ENCODE measurements around the gene HAL. TPM values are rescaled to one million over a fixed set of nuclear protein-coding genes. Genes with fewer than 3 reads are reported as not detected.

HAL gene
- total RNA-seq, 1 donor from 2014 or later, result 0.74 TPM

DNA sequence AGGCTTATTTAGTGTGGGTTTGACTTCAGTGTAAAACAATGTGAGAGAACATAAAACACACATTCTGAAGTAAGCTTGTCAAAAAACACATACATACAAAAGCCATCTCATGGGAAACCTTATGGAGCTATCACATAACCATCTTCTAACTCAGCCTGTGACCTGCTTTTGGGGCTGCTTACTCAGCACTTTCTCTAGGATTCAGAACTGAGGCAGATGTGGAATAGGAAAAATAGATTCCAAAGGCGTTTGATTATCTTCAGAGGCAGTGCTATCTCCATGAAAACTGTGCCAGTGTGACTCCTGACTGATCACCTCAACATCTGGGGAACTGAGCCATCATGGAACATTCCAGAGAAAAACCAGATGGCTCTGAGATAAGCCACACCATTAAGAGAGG, 13.5 kb downstream of the HAL start:
- intact Hi-C loops (cut with DNase I), result no loop called here
- no peak for DNase-seq (ENCODE audit: extremely low spot score in 2 of 2)
- H3K27ac ChIP-seq, result no peak overlapping the region
- H3K4me1 ChIP-seq, result no peaks in the 10 kb centered on the region
- H3K36me3 ChIP-seq, result no peaks in the 10 kb centered on the region
- H3K27me3 ChIP-seq, result no peaks in the 10 kb centered on the region
- H3K4me3 ChIP-seq, result no peak overlapping the region
- no peaks in the 10 kb centered on the region for H3K9me3 ChIP-seq
- TF ChIP-seq POLR2A (IDR thresholded peaks at IDR 0.05) (no peak), CTCF (IDR thresholded peaks at IDR 0.05) (no peak), POLR2AphosphoS5 (IDR thresholded peaks at IDR 0.05; ENCODE audit: insufficient read depth in 1 of 2, low read depth in 1 of 2) (no peak)

DNA sequence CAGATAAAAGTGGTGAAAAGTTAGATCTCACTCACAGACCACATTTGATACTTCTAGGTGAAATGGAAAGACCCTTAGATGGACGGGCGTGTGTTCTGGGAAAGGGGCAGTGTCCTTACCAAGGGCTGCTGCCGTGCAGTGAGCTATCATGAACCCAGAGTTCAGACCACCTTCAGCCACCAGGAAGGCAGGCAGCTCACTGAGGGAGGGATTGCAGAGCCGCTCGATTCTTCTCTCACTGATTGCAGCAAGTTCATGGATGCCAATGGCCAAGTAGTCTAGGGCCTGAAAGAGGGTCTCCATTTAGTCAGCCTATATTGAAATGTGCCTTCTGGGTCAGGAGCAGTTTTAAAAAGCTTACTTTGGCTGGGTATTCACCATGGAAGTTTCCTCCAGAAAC, 15.7 kb downstream of the HAL start:
- Histone ChIP-seq H3K27ac (no peak overlapping the region), H3K9me3 (no peaks in the 10 kb centered on the region), H3K4me1 (no peaks in the 10 kb centered on the region), H3K4me3 (no peak overlapping the region), H3K36me3 (no peaks in the 10 kb centered on the region), H3K27me3 (no peaks in the 10 kb centered on the region)
- peak in 1 of 2 donors; percentile 52 for DNase-seq (ENCODE audit: extremely low spot score in 2 of 2)
- TF ChIP-seq POLR2AphosphoS5 (IDR thresholded peaks at IDR 0.05; ENCODE audit: insufficient read depth in 1 of 2, low read depth in 1 of 2), result no peak
- no peak for TF ChIP-seq POLR2A (IDR thresholded peaks at IDR 0.05)
- no peak for TF ChIP-seq CTCF (IDR thresholded peaks at IDR 0.05)
- intact Hi-C loops (cut with DNase I), result no loop called here

DNA sequence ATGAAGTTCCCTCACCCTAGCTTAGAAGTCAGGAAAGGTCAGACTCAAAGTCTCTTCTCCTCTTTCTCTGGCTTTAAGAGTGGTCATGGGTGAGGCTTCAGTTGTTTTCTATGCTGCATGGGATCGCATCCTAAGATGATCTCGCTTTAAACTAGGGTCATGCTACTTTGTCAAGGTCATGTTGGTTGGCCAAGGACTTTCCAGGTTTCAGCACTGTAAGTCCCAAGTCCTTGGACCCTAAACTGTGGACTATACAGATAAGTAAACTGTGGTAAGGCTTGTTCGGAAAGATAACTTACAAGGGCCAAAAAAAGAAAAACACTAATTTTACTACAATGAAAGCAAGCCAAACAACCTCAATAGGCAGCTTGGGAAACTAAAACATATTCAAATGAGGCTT, 17.4 kb downstream of the HAL start:
- intact Hi-C loops (cut with DNase I), result no loop called here
- Histone ChIP-seq H3K9me3 (no peaks in the 10 kb centered on the region), H3K36me3 (no peaks in the 10 kb centered on the region), H3K27ac (no peak overlapping the region), H3K4me3 (no peak overlapping the region), H3K4me1 (no peaks in the 10 kb centered on the region), H3K27me3 (no peaks in the 10 kb centered on the region)
- no peak for DNase-seq (ENCODE audit: extremely low spot score in 2 of 2)
- TF ChIP-seq CTCF (IDR thresholded peaks at IDR 0.05) (no peak), POLR2A (IDR thresholded peaks at IDR 0.05) (no peak), POLR2AphosphoS5 (IDR thresholded peaks at IDR 0.05; ENCODE audit: insufficient read depth in 1 of 2, low read depth in 1 of 2) (no peak)

DNA sequence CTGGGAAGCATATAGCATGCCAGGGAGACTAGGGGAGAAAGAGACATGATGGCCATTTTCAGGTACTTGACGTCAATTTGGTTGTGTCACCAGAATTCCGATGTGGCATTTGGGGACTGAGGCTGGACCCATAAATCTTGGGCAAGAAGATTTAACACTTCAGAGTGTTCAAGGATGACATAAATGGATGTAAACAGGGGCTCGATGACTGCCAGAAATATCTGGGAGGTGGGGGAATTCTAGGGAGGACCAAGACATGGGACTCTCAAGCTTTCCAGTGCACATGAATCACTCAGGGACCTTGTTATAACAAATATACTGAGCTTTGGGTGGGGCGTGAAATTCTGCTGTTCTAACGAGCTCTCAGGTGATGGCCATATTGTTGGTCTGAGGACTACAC, 17.8 kb downstream of the HAL start:
- no peak overlapping the region for H3K4me3 ChIP-seq
- H3K27ac ChIP-seq, result no peak overlapping the region
- TF ChIP-seq POLR2A (IDR thresholded peaks at IDR 0.05), result no peak
- no peak for TF ChIP-seq CTCF (IDR thresholded peaks at IDR 0.05)
- no peak for TF ChIP-seq POLR2AphosphoS5 (IDR thresholded peaks at IDR 0.05; ENCODE audit: insufficient read depth in 1 of 2, low read depth in 1 of 2)
- H3K36me3 ChIP-seq, result no peaks in the 10 kb centered on the region
- no peaks in the 10 kb centered on the region for H3K4me1 ChIP-seq
- no peaks in the 10 kb centered on the region for H3K9me3 ChIP-seq
- no peaks in the 10 kb centered on the region for H3K27me3 ChIP-seq
- peak in 1 of 2 donors; percentile 54 for DNase-seq (ENCODE audit: extremely low spot score in 2 of 2)
- intact Hi-C loops (cut with DNase I), result no loop called here

- peak in 1 of 2 donors; percentile 77 for DNase-seq (ENCODE audit: extremely low spot score in 2 of 2)
- Histone ChIP-seq H3K9me3 (no peaks in the 10 kb centered on the region), H3K36me3 (no peaks in the 10 kb centered on the region), H3K27me3 (no peaks in the 10 kb centered on the region), H3K27ac (no peak overlapping the region), H3K4me1 (no peaks in the 10 kb centered on the region), H3K4me3 (no peak overlapping the region)
- TF ChIP-seq POLR2A (IDR thresholded peaks at IDR 0.05), result no peak
- TF ChIP-seq CTCF (IDR thresholded peaks at IDR 0.05), result no peak
- no peak for TF ChIP-seq POLR2AphosphoS5 (IDR thresholded peaks at IDR 0.05; ENCODE audit: insufficient read depth in 1 of 2, low read depth in 1 of 2)
- intact Hi-C loops (cut with DNase I), result no loop called here
Observed at GRCh38 chr12:95977764-95978305, 18.3 kb downstream of the HAL start.

All from vagina (tissue), 2 donors.